Smooth muscle cell (in vitro differentiated cells): ENCODE results near the gene TRPM3. TPM values are rescaled to one million over a fixed set of nuclear protein-coding genes. Genes with fewer than 3 reads are reported as not detected.

Source experiments
- DNase-seq: peaks from one replicate; lab custom pipeline; 2025; ENCODE audit not compliant: unreplicated experiment; lab: John Stamatoyannopoulos, UW
- H2AFZ ChIP-seq: fragments of 200-600 bp; sonication (generic); 2 replicates; pipeline ENCODE4 v1.6.0; 2016; ENCODE audit warnings: antibody characterized with exemption, low read depth, mild to moderate bottlenecking
- H3F3A ChIP-seq: fragments of 200-600 bp; sonication (generic); 2 replicates; pipeline ENCODE4 v1.6.0; 2017; ENCODE audit warnings: antibody characterized with exemption, low read depth
- H3K27ac ChIP-seq: fragments of 200-600 bp; sonication (generic); 2 replicates; pipeline ENCODE4 v1.5.1; 2016; ENCODE audit warnings: low read depth, mild to moderate bottlenecking
- H3K27me3 ChIP-seq: fragments of 200-600 bp; sonication (generic); 2 replicates; pipeline ENCODE4 v1.6.1; 2016; ENCODE audit warnings: low read depth, mild to moderate bottlenecking
- H3K36me3 ChIP-seq: fragments of 200-600 bp; sonication (generic); 2 replicates; pipeline ENCODE4 v1.5.1; 2016; ENCODE audit warnings: low read depth
- H3K4me1 ChIP-seq: fragments of 200-600 bp; sonication (generic); 2 replicates; pipeline ENCODE4 v1.5.1; 2016; ENCODE audit warnings: low read depth
- H3K4me2 ChIP-seq: fragments of 200-600 bp; sonication (generic); 2 replicates; pipeline ENCODE4 v1.6.0; 2016; ENCODE audit warnings: mild to moderate bottlenecking
- H3K4me3 ChIP-seq: fragments of 200-600 bp; sonication (generic); 2 replicates; pipeline ENCODE4 v1.5.1; 2016; ENCODE audit warnings: mild to moderate bottlenecking
- H3K79me2 ChIP-seq: fragments of 200-600 bp; sonication (generic); 2 replicates; pipeline ENCODE4 v1.6.0; 2016; ENCODE audit warnings: low read depth, mild to moderate bottlenecking
- H3K9ac ChIP-seq: fragments of 200-600 bp; sonication (generic); 2 replicates; pipeline ENCODE4 v1.6.0; 2016; ENCODE audit warnings: low read depth
- H3K9me3 ChIP-seq: fragments of 200-600 bp; sonication (generic); replicated peaks from 2 replicates; pipeline ENCODE4 v1.5.1; 2016; ENCODE audit warnings: low read depth
- H4K20me1 ChIP-seq: fragments of 200-600 bp; sonication (generic); 2 replicates; pipeline ENCODE4 v1.6.0; 2016; ENCODE audit warnings: low read depth
- WGBS: methylation state at CpG from one replicate; pipeline ENCODE4 v1.1.7; 2016; ENCODE audit warnings: low lambda C conversion rate; 5-methylcytosine and 5-hydroxymethylcytosine counted together
- polyA plus RNA-seq: library from polyadenylated mRNA; unstranded; fragments of >200 nt; fragmentation: Nextera tagmentation; extraction: Ambion mirVana; gene quantifications from 2 replicates; pipeline ENCODE4 v1.2.1, GENCODE V29; 2016
- total RNA-seq: library from RNA; depleted of rRNA; stranded (reverse); fragments of >200 nt; gene quantifications from 2 replicates; pipeline ENCODE4 v1.2.3, GENCODE V29; 2014
- TF ChIP-seq, protein P1 (sequence below): fragments of 200-600 bp; sonication (generic); IDR thresholded peaks from 2 replicates; pipeline ENCODE4 v1.5.1; 2017; ENCODE audit warnings: borderline replicate concordance, mild to moderate bottlenecking, antibody characterized with exemption; ENCODE audit not compliant: insufficient read depth, poor library complexity, severe bottlenecking

The TRPM3 gene
- total and polyA plus RNA-seq, 2 experiments from 2014 or later, result not detected

- Histone ChIP-seq H2AFZ (no peak overlapping the region), H3K36me3 (no peaks in the 10 kb centered on the region), H3K27me3 (no peaks in the 10 kb centered on the region), H3K4me3 (no peak overlapping the region), H3K9ac (no peak overlapping the region), H3K9me3 (no peaks in the 10 kb centered on the region), H3K79me2 (no peaks in the 10 kb centered on the region), H3F3A (no peaks in the 10 kb centered on the region), H3K4me1 (peaks cover 28% of the 10 kb centered on the region), H3K4me2 (no peak overlapping the region), H3K27ac (no peak overlapping the region), H4K20me1 (no peaks in the 10 kb centered on the region)
- no peak for DNase-seq
- 92% methylated on average over 6 of the region's 6 CpGs for WGBS
- TF ChIP-seq, protein P1, sequence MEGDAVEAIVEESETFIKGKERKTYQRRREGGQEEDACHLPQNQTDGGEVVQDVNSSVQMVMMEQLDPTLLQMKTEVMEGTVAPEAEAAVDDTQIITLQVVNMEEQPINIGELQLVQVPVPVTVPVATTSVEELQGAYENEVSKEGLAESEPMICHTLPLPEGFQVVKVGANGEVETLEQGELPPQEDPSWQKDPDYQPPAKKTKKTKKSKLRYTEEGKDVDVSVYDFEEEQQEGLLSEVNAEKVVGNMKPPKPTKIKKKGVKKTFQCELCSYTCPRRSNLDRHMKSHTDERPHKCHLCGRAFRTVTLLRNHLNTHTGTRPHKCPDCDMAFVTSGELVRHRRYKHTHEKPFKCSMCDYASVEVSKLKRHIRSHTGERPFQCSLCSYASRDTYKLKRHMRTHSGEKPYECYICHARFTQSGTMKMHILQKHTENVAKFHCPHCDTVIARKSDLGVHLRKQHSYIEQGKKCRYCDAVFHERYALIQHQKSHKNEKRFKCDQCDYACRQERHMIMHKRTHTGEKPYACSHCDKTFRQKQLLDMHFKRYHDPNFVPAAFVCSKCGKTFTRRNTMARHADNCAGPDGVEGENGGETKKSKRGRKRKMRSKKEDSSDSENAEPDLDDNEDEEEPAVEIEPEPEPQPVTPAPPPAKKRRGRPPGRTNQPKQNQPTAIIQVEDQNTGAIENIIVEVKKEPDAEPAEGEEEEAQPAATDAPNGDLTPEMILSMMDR, result no peak
Measured at GRCh38 chr9:70881333-70881732, 240.1 kb downstream of the TRPM3 start.

DNA sequence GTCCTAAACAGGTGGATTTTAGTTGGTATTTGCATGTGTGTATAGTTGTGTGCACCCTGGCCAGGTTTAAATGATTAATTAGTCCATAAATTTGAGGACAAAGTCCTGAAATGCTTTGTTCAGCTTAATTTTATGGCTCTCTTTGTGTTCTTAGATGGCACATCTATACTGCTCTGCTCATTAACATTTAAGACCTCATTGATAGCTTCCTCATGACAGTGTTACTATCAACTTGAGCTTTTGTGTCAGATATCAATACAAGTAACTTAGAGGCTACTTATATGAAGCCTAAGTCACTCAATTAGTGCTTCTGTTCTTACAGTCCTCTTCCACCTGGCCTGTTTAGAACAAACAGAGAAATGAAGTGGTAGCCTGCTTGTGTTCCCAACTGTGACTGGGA, 240.9 kb downstream of the TRPM3 start:
- H3F3A ChIP-seq, result no peaks in the 10 kb centered on the region
- H3K9ac ChIP-seq, result no peak overlapping the region
- H2AFZ ChIP-seq, result no peak overlapping the region
- DNase-seq, result no peak
- H3K4me1 ChIP-seq, result peaks cover 28% of the 10 kb centered on the region
- no peaks in the 10 kb centered on the region for H4K20me1 ChIP-seq
- TF ChIP-seq, protein P1, result no peak
- no peak overlapping the region for H3K27ac ChIP-seq
- H3K36me3 ChIP-seq, result no peaks in the 10 kb centered on the region
- no peaks in the 10 kb centered on the region for H3K79me2 ChIP-seq
- no peak overlapping the region for H3K4me3 ChIP-seq
- no peaks in the 10 kb centered on the region for H3K27me3 ChIP-seq
- H3K9me3 ChIP-seq, result no peaks in the 10 kb centered on the region
- no peak overlapping the region for H3K4me2 ChIP-seq

GRCh38 chr9:70878576-70878975, 242.8 kb downstream of the TRPM3 start:
- no peak overlapping the region for H2AFZ ChIP-seq

DNA sequence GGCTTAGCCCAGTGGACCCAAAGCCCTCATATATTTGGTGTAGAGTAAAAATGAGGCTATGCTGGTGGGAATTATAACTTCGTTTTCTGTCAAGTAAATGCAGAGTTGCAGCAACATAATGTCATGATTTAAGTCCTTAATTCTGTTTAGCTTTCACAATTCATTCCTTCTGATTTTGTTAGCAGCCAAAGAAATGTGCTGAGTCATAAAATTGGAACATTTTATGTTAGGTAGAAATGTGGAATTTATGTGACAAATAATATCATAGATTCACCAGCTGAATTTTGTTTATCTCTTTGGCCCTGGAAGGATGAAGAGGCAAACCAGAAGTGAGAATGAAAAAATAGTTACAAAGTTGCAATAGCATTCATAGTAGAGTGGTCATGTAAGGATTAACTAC, 247.0 kb downstream of the TRPM3 start:
- WGBS, result 90% methylated on average over 1 of the region's 1 CpG
- H3F3A ChIP-seq, result no peaks in the 10 kb centered on the region
- TF ChIP-seq, protein P1, result no peak

More at GRCh38 chr9:70878576-70878975, 242.8 kb downstream of the TRPM3 start:
- Histone ChIP-seq H3K4me2 (no peak overlapping the region), H4K20me1 (no peaks in the 10 kb centered on the region), H3K9ac (no peak overlapping the region), H3K4me3 (no peak overlapping the region), H3F3A (no peaks in the 10 kb centered on the region), H3K27ac (no peak overlapping the region), H3K79me2 (no peaks in the 10 kb centered on the region), H3K4me1 (peaks cover 22% of the 10 kb centered on the region), H3K9me3 (no peaks in the 10 kb centered on the region), H3K27me3 (no peaks in the 10 kb centered on the region), H3K36me3 (no peaks in the 10 kb centered on the region)
- TF ChIP-seq, protein P1, result no peak
- WGBS, result 81% methylated on average over 4 of the region's 4 CpGs
- no peak for DNase-seq

More for the DNA sequence above, 247.0 kb downstream of the TRPM3 start:
- Histone ChIP-seq H3K9ac (no peak overlapping the region), H3K4me2 (no peak overlapping the region), H4K20me1 (no peaks in the 10 kb centered on the region), H2AFZ (no peak overlapping the region), H3K79me2 (no peaks in the 10 kb centered on the region), H3K4me3 (no peak overlapping the region), H3K36me3 (no peaks in the 10 kb centered on the region), H3K9me3 (no peaks in the 10 kb centered on the region), H3K27me3 (no peaks in the 10 kb centered on the region), H3K27ac (no peak overlapping the region), H3K4me1 (peaks cover 2% of the 10 kb centered on the region)
- no peak for DNase-seq
